Measurements from ENCODE around the gene ZDHHC19. TPM values are rescaled to one million over a fixed set of nuclear protein-coding genes. Genes with fewer than 3 reads are reported as not detected.
A peak's percentile ranks its signal among the peaks of the same experiment; 100 is the strongest.
"Not testable (repeated sequence)": the region's sequence is repeated elsewhere in the genome, so short reads cannot be mapped to it uniquely, and the experiment has no call there.

ZDHHC19 gene
- total RNA-seq, 6 donors from 2014 or later = 1.4 to 3.1 TPM; not detected in 4

DNA sequence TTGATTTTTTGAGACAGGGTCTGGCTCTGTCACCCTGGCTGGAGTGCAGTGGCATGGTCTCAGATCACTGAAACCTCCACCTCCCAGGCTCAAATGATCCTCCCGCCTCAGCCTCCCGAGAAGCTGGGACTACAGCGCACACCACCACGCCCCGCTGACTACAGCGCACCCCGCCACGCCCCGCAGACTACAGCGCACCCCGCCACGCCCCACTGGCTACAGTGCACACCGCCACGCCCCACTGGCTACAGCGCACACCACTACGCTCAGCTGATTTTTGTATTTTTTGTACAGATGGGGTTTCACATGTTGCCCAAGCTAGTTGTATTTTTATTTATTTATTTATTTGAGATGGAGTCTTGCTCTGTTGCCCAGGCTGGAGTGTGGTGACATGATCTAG lies 40.7 kb upstream of the ZDHHC19 start:
- no peak overlapping the region for H3K4me3 ChIP-seq
- no peaks in the 10 kb centered on the region for H3K4me1 ChIP-seq
- DNase-seq (peak in 1 of 2 donors; percentile 63), ATAC-seq (ENCODE audit: low FRiP score in 2 of 2) (no peak)
- no peak for TF ChIP-seq POLR2AphosphoS5 (IDR thresholded peaks at IDR 0.05)
- TF ChIP-seq, protein P1, sequence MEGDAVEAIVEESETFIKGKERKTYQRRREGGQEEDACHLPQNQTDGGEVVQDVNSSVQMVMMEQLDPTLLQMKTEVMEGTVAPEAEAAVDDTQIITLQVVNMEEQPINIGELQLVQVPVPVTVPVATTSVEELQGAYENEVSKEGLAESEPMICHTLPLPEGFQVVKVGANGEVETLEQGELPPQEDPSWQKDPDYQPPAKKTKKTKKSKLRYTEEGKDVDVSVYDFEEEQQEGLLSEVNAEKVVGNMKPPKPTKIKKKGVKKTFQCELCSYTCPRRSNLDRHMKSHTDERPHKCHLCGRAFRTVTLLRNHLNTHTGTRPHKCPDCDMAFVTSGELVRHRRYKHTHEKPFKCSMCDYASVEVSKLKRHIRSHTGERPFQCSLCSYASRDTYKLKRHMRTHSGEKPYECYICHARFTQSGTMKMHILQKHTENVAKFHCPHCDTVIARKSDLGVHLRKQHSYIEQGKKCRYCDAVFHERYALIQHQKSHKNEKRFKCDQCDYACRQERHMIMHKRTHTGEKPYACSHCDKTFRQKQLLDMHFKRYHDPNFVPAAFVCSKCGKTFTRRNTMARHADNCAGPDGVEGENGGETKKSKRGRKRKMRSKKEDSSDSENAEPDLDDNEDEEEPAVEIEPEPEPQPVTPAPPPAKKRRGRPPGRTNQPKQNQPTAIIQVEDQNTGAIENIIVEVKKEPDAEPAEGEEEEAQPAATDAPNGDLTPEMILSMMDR (IDR thresholded peaks at IDR 0.05) = no peak
- TF ChIP-seq EP300 (IDR thresholded peaks at IDR 0.05) = no peak
- TF ChIP-seq POLR2A (IDR thresholded peaks at IDR 0.05) = no peak
- no peak overlapping the region for H3K27ac ChIP-seq
- no peaks in the 10 kb centered on the region for H3K9me3 ChIP-seq
- H3K36me3 ChIP-seq = peaks cover 12 to 47% (median 26%) of the 10 kb centered on the region in 4 donors
- no peaks in the 10 kb centered on the region for H3K27me3 ChIP-seq
- WGBS, 2 donors = 90 to 98% methylated on average over 16 of the region's 16 CpGs

DNA sequence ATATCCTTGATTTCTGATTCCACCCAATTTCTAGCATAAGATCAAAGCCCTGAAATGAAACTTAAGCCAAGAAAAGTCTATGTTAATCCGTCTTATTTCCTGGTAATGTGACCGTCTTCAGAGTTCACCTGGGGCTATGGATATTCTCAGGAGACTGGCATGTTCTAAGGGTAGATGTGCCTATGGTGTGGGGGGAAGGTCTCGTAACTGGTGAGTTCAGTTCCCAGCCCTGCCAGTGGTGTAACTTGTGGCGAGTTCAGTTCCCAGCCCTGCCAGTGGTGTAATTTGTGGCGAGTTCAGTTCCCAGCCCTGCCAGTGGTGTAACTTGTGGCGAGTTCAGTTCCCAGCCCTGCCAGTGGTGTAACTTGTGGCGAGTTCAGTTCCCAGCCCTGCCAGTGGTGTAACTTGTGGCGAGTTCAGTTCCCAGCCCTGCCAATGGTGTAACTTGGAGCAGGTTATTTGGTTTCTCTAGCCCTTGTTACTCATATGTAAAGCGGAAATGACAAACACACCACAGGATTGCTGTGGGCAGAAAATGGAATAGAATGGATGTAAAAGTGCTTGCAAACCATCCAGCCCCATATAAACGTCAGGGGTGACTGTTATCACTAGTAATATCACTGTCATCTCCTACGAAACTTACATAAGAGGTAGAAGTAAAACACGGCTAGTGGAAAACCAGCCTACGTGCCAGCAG lies 35.6 kb upstream of the ZDHHC19 start:
- Histone ChIP-seq H3K36me3 (peaks cover 14 to 54% (median 33%) of the 10 kb centered on the region in 4 donors), H3K27ac (peak overlapping the region in 1 of 4 donors; percentile 49), H3K9me3 (no peaks in the 10 kb centered on the region), H3K4me1 (no peaks in the 10 kb centered on the region), H3K4me3 (no peak overlapping the region), H3K27me3 (no peaks in the 10 kb centered on the region)
- DNase-seq (no peak), ATAC-seq (ENCODE audit: low FRiP score in 2 of 2) (no peak)
- TF ChIP-seq EP300 (IDR thresholded peaks at IDR 0.05) (no peak), POLR2AphosphoS5 (IDR thresholded peaks at IDR 0.05) (no peak), POLR2A (IDR thresholded peaks at IDR 0.05) (no peak)
- TF ChIP-seq, protein P1 (IDR thresholded peaks at IDR 0.05) = no peak
- WGBS, 2 donors = 80 to 83% methylated on average over 10 to 11 of the region's 13 CpGs

DNA sequence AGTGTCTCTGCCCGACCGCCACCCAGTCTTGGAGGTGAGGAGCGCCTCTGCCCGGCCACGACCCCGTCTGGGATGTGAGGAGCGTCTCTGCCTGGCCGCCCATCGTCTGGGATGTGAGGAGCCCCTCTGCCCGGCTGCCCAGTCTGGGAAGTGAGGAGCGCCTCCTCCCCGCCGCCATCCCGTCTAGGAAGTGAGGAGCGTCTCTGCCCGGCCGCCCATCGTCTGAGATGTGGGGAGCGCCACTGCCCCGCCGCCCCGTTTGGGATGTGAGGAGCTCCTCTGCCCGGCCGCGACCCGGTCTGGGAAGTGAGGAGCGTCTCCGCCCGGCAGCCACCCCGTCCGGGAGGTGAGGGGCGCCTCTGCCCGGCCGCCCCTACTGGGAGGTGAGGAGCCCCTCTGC lies 33.0 kb upstream of the ZDHHC19 start:
- not testable (repeated sequence) for H3K4me1 ChIP-seq; ATAC-seq (ENCODE audit: low FRiP score in 2 of 2); H3K9me3 ChIP-seq; H3K27me3 ChIP-seq; H3K4me3 ChIP-seq; H3K27ac ChIP-seq
- DNase-seq = peak in 1 of 2 donors; percentile 81
- 97 to 100% methylated on average over 2 to 32 of the region's 34 CpGs for WGBS, 2 donors
- H3K36me3 ChIP-seq = peaks cover 20 to 71% (median 50%) of the 10 kb centered on the region in 4 donors

DNA sequence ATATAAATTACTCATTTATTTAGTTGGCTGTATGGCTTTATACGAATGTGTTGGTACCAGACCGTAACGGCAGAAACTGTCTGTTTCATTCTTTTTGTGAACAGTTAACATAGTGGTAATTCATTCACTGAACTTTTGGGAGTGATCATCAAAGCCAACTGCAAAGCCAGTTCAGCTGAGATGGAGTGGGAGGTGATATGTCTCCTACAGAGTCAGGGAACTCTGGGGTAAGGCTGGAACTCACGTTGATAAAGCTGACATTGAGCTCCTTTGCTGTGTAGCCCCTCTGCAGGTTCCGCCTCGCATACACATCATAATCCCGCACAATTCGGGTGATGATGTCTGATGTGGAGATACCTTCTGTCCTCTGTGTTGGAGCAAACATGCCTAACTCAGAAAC lies 30.5 kb upstream of the ZDHHC19 start:
- WGBS, 2 donors = 83% methylated on average over 8 of the region's 8 CpGs
- peaks cover 26 to 82% (median 61%) of the 10 kb centered on the region in 4 donors for H3K36me3 ChIP-seq
- ATAC-seq (ENCODE audit: low FRiP score in 2 of 2) = no peak

DNA sequence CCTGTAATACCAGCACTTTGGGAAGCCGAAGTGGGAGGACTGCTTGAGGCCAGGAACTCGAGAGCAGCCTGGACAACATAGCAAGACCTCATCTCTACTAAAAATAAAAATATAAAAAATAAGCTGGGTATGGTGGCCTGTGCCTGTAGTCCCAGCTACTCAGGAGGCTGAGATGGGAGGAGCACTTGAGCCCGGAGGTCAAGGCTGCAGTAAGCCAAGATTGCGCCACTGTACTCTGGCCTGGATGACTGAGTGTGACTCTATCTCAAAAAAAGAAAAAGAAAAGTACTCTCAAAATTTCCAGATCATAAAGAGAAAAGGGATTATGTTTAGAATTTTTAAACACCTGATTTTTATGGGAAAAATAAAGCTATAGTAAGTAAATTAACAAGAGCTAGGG lies 29.2 kb upstream of the ZDHHC19 start:
- ATAC-seq (ENCODE audit: low FRiP score in 2 of 2) = no peak
- Histone ChIP-seq H3K27me3 (no peaks in the 10 kb centered on the region), H3K4me3 (no peak overlapping the region), H3K36me3 (peaks cover 22 to 77% (median 57%) of the 10 kb centered on the region in 4 donors), H3K4me1 (no peaks in the 10 kb centered on the region), H3K9me3 (no peaks in the 10 kb centered on the region), H3K27ac (no peak overlapping the region)
- TF ChIP-seq, protein P1 (IDR thresholded peaks at IDR 0.05) = no peak
- TF ChIP-seq POLR2A (IDR thresholded peaks at IDR 0.05) (no peak), EP300 (IDR thresholded peaks at IDR 0.05) (no peak)
- DNase-seq = no peak
- 89 to 93% methylated on average over 4 of the region's 4 CpGs for WGBS, 2 donors

More for the DNA sequence above, 30.5 kb upstream of the ZDHHC19 start:
- no peaks in the 10 kb centered on the region for H3K9me3 ChIP-seq
- no peak overlapping the region for H3K4me3 ChIP-seq
- H3K27ac ChIP-seq = no peak overlapping the region
- no peak for TF ChIP-seq POLR2A (IDR thresholded peaks at IDR 0.05)
- no peak for TF ChIP-seq POLR2AphosphoS5 (IDR thresholded peaks at IDR 0.05)
- no peak for TF ChIP-seq EP300 (IDR thresholded peaks at IDR 0.05)
- TF ChIP-seq, protein P1 (IDR thresholded peaks at IDR 0.05) = no peak
- no peaks in the 10 kb centered on the region for H3K27me3 ChIP-seq
- no peaks in the 10 kb centered on the region for H3K4me1 ChIP-seq
- no peak for DNase-seq

Data from upper lobe of left lung (tissue), 6 donors.